ENCODE data around the gene MET. TPM values are rescaled to one million over a fixed set of nuclear protein-coding genes. Genes with fewer than 3 reads are reported as not detected.

MET gene
- total and polyA plus RNA-seq, 2 of the 8 experiments (the other 6 are each of a cell fraction or from before 2014, with no cell fraction given): 3.5 to 12.9 TPM

DNA sequence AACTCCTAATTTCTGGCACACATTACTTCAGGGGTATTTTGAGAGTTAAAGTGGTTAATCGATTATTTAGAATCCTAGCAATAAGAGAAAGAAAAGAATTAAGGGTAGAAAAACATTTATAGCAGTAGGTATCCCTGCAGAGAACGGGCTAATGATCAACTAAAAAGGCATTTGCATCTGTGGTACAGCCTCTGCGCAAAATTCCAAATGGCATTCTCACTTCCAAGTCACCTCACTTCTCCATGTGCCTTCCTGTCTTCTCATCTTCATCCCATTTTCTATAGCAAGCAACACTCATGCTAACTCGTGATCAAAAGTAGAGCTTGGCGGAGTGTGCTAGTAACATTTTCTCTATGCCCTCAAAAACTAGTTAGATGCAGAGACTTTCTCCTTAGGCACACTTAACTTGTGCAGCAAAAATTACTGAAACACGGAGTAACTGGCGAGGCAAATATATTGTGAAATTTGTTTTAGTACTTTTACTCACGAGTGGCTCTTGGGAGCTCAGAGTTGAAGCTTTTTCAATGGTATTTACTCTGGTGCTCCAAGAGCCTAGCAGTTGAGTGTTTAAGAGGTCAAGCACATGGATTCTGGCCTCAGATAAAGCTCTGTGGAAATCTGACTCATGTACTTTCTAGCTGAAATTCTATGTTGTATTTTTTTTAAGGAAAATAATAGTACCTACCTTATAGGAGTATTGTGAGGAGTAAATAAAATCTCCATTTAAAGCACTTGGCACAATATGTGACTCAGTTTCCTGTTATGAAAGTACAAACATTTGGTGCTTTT, 65.1 kb downstream of the MET start (continued):
- no peak for TF ChIP-seq RNF2 (IDR thresholded peaks at IDR 0.05; ENCODE audit: borderline replicate concordance, low read depth, low read length, missing control alignments, poor library complexity, severe bottlenecking)
- no peak for TF ChIP-seq RBBP5 (IDR thresholded peaks at IDR 0.05; ENCODE audit: borderline replicate concordance, low read depth, low read length)
- no peak for TF ChIP-seq YY1 (IDR thresholded peaks at IDR 0.05; ENCODE audit: low read depth, low read length)
- no peak for TF ChIP-seq GABPA (IDR thresholded peaks at IDR 0.05; ENCODE audit: borderline replicate concordance, insufficient read depth, low read length)
- TF ChIP-seq, protein P1, sequence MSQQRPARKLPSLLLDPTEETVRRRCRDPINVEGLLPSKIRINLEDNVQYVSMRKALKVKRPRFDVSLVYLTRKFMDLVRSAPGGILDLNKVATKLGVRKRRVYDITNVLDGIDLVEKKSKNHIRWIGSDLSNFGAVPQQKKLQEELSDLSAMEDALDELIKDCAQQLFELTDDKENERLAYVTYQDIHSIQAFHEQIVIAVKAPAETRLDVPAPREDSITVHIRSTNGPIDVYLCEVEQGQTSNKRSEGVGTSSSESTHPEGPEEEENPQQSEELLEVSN (IDR thresholded peaks at IDR 0.05): no peak
